H9 (cell line): ENCODE measurements around the gene BNIP5. TPM values are rescaled to one million over a fixed set of nuclear protein-coding genes. Genes with fewer than 3 reads are reported as not detected.

Experiments
- DNase-seq: peaks from one replicate; pipeline ENCODE4 v3.0.0-alpha.2; 2017
- H2AFZ ChIP-seq: one replicate; pipeline ENCODE4 v1.6.1; 2013; ENCODE audit warnings: mild to moderate bottlenecking, low read length, control low read depth, moderate library complexity
- H2AK5ac ChIP-seq: 2 replicates; pipeline ENCODE4 v1.6.1; 2013; ENCODE audit warnings: low read length, control low read depth, mixed read lengths; ENCODE audit not compliant: insufficient read length
- H2BK120ac ChIP-seq: one replicate; pipeline ENCODE4 v1.6.1; 2013; ENCODE audit warnings: low read depth, mild to moderate bottlenecking, low read length, control low read depth, inconsistent platforms; ENCODE audit not compliant: poor library complexity, severe bottlenecking
- H2BK12ac ChIP-seq: 2 replicates; pipeline ENCODE4 v1.6.1; 2013; ENCODE audit warnings: low read length, control low read depth, mixed read lengths, low read depth; ENCODE audit not compliant: insufficient read length
- H2BK15ac ChIP-seq: 2 replicates; pipeline ENCODE4 v1.6.1; 2013; ENCODE audit warnings: low read depth, low read length, control low read depth
- H2BK20ac ChIP-seq: one replicate; pipeline ENCODE4 v1.6.1; 2013; ENCODE audit warnings: low read depth, mild to moderate bottlenecking, low read length, control low read depth, inconsistent platforms; ENCODE audit not compliant: poor library complexity, severe bottlenecking
- H2BK5ac ChIP-seq: 2 replicates; pipeline ENCODE4 v1.6.1; 2013; ENCODE audit warnings: low read length, control low read depth, mixed read lengths; ENCODE audit not compliant: insufficient read length
- H3K14ac ChIP-seq: 2 replicates; pipeline ENCODE4 v1.6.1; 2013; ENCODE audit warnings: low read length, control low read depth; ENCODE audit not compliant: insufficient read depth
- H3K18ac ChIP-seq: 2 replicates; pipeline ENCODE4 v1.6.1; 2013; ENCODE audit warnings: low read depth, mild to moderate bottlenecking, mixed read lengths, low read length, control low read depth; ENCODE audit not compliant: insufficient read length
- H3K23ac ChIP-seq: 2 replicates; pipeline ENCODE4 v1.6.1; 2013; ENCODE audit warnings: low read length, control low read depth, mixed read lengths, low read depth; ENCODE audit not compliant: insufficient read length
- H3K23me2 ChIP-seq: 2 replicates; pipeline ENCODE4 v1.6.1; 2013; ENCODE audit warnings: low read depth, mild to moderate bottlenecking, mixed read lengths, low read length, control low read depth; ENCODE audit not compliant: insufficient read length, poor library complexity, severe bottlenecking
- H3K27ac ChIP-seq: 2 replicates; pipeline ENCODE4 v1.5.1; 2013; ENCODE audit warnings: low read length, control low read depth, mixed read lengths, low read depth; ENCODE audit not compliant: insufficient read length
- H3K27me3 ChIP-seq: 2 replicates; pipeline ENCODE4 v1.6.1; 2013; ENCODE audit warnings: low read length, control low read depth, inconsistent platforms; ENCODE audit not compliant: insufficient read depth
- H3K4ac ChIP-seq: 2 replicates; pipeline ENCODE4 v1.6.1; 2013; ENCODE audit warnings: low read depth, mild to moderate bottlenecking, control low read depth, inconsistent platforms, low read length, moderate library complexity
- H3K4me1 ChIP-seq: 2 replicates; pipeline ENCODE4 v1.6.1; 2013; ENCODE audit warnings: low read length, control low read depth, inconsistent platforms; ENCODE audit not compliant: insufficient read depth
- H3K4me2 ChIP-seq: 2 replicates; pipeline ENCODE4 v1.6.1; 2013; ENCODE audit warnings: low read length, control low read depth, mixed read lengths; ENCODE audit not compliant: insufficient read length, insufficient read depth
- H3K56ac ChIP-seq: 2 replicates; pipeline ENCODE4 v1.6.1; 2013; ENCODE audit warnings: low read depth, mild to moderate bottlenecking, mixed read lengths, low read length, control low read depth; ENCODE audit not compliant: insufficient read length
- H3K79me1 ChIP-seq: 2 replicates; pipeline ENCODE4 v1.6.1; 2013; ENCODE audit warnings: low read depth, mild to moderate bottlenecking, moderate library complexity, low read length, control low read depth, inconsistent platforms; ENCODE audit not compliant: insufficient read depth, poor library complexity, severe bottlenecking
- H3K79me2 ChIP-seq: 2 replicates; pipeline ENCODE4 v1.6.1; 2013; ENCODE audit warnings: low read length, control low read depth, inconsistent platforms; ENCODE audit not compliant: insufficient read depth
- H3K9ac ChIP-seq: 2 replicates; pipeline ENCODE4 v1.6.1; 2013; ENCODE audit warnings: low read length, control low read depth, mixed read lengths; ENCODE audit not compliant: insufficient read length; ENCODE audit errors: extremely low read depth
- H3K9me3 ChIP-seq: one replicate; pipeline ENCODE4 v1.6.1; 2013; ENCODE audit warnings: low read depth, low read length, inconsistent platforms; ENCODE audit not compliant: control insufficient read depth
- H3T11ph ChIP-seq: one replicate; pipeline ENCODE4 v1.6.1; 2013; ENCODE audit warnings: mild to moderate bottlenecking, low read length, control low read depth, inconsistent platforms
- H4K20me1 ChIP-seq: one replicate; pipeline ENCODE4 v1.6.1; 2013; ENCODE audit not compliant: control insufficient read depth, insufficient read length, insufficient read depth
- H4K5ac ChIP-seq: 2 replicates; pipeline ENCODE4 v1.6.1; 2013; ENCODE audit warnings: low read depth, mild to moderate bottlenecking, mixed read lengths, low read length, control low read depth; ENCODE audit not compliant: insufficient read length
- H4K8ac ChIP-seq: replicated peaks from 2 replicates; pipeline ENCODE4 v1.6.1; 2013; ENCODE audit warnings: low read length, control low read depth, mixed read lengths, low read depth; ENCODE audit not compliant: insufficient read length
- H4K91ac ChIP-seq: 2 replicates; pipeline ENCODE4 v1.6.1; 2013; ENCODE audit warnings: low read depth, mild to moderate bottlenecking, moderate library complexity, mixed read lengths, low read length, control low read depth; ENCODE audit not compliant: insufficient read length
- H3K27ac Mint-ChIP-seq, 3 experiments: 2 replicates in 2 of 3; 3 replicates in 1 of 3; pipeline ENCODE4 v1.8.0; 2020 to 2021; ENCODE audit warnings: mixed read lengths in 3 of 3, mild to moderate bottlenecking in 1 of 3, moderate library complexity in 1 of 3
- H3K27me3 Mint-ChIP-seq: 2 replicates; pipeline ENCODE4 v1.8.0; 2021; ENCODE audit warnings: low read depth, mild to moderate bottlenecking, moderate library complexity, mixed read lengths
- H3K36me3 Mint-ChIP-seq, 3 experiments: 2 replicates in 2 of 3; 3 replicates in 1 of 3; pipeline ENCODE4 v1.8.0; 2020 to 2021; ENCODE audit warnings: low read depth in 3 of 3, mixed read lengths in 3 of 3; ENCODE audit not compliant: insufficient read depth in 1 of 3
- H3K4me1 Mint-ChIP-seq, 2 experiments: 2 replicates each; pipeline ENCODE4 v1.8.0; 2020; ENCODE audit warnings: mixed read lengths in 2 of 2
- H3K4me3 Mint-ChIP-seq, 2 experiments: 2 replicates in 1 of 2; 3 replicates in 1 of 2; pipeline ENCODE4 v1.8.0; 2020 to 2021; ENCODE audit warnings: mild to moderate bottlenecking in 2 of 2, mixed read lengths in 2 of 2, moderate library complexity in 1 of 2
- H3K9me3 Mint-ChIP-seq, 2 experiments: 2 replicates in 1 of 2; 3 replicates in 1 of 2; pipeline ENCODE4 v1.8.0; 2020; ENCODE audit warnings: mild to moderate bottlenecking in 2 of 2, mixed read lengths in 2 of 2, moderate library complexity in 1 of 2
- CTCF ChIP-seq: fragments of 200-600 bp; sonication (generic); conservative IDR thresholded peaks from 3 replicates; pipeline ENCODE4 v1.8.0; 2021; ENCODE audit warnings: antibody characterized with exemption, mild to moderate bottlenecking
- WGBS: extraction: QIAGEN DNeasy Blood & Tissue Kit; methylation state at CpG from one replicate; pipeline ENCODE4 v1.1.7; 2013; ENCODE audit warnings: missing lambda C conversion rate, low lambda C conversion rate, mixed read lengths; ENCODE audit not compliant: insufficient read length; ENCODE audit errors: extremely low coverage; 5-methylcytosine and 5-hydroxymethylcytosine counted together
- total RNA-seq: library from RNA; stranded (reverse); gene quantifications from 2 replicates; pipeline ENCODE4 v1.2.1, GENCODE V29; 2021

The BNIP5 gene
- total RNA-seq, 1 experiment from 2014 or later = not detected

- Histone ChIP-seq H2BK120ac (no peak overlapping the region), H3K9ac (no peak overlapping the region), H3K4me2 (no peak overlapping the region), H3K14ac (no peak overlapping the region), H3K27me3 (no peaks in the 10 kb centered on the region), H3K79me2 (no peaks in the 10 kb centered on the region), H3K56ac (no peak overlapping the region), H4K8ac (no peak overlapping the region), H2BK5ac (no peak overlapping the region), H3K4me1 (no peaks in the 10 kb centered on the region), H4K91ac (no peak overlapping the region), H3T11ph (no peak overlapping the region), H2AK5ac (no peak overlapping the region), H2AFZ (no peak overlapping the region), H2BK20ac (no peak overlapping the region), H4K20me1 (no peaks in the 10 kb centered on the region), H2BK12ac (no peak overlapping the region), H3K23ac (no peak overlapping the region), H3K23me2 (no peaks in the 10 kb centered on the region), H3K9me3 (no peaks in the 10 kb centered on the region), H4K5ac (no peak overlapping the region), H3K4ac (no peak overlapping the region), H3K18ac (no peak overlapping the region), H3K79me1 (no peaks in the 10 kb centered on the region), H2BK15ac (no peak overlapping the region), H3K27ac (no peak overlapping the region)
- H3K4me1 Mint-ChIP-seq = peaks cover 10 to 16% of the 10 kb centered on the region in 2 experiments
- H3K9me3 Mint-ChIP-seq = no peaks in the 10 kb centered on the region
- TF ChIP-seq CTCF = no peak
- H3K4me3 Mint-ChIP-seq = no peak overlapping the region
- WGBS = no CpG with 5 or more reads among the region's 7 CpGs
- peaks cover 17% of the 10 kb centered on the region for H3K27me3 Mint-ChIP-seq
- H3K36me3 Mint-ChIP-seq = no peaks in the 10 kb centered on the region; a peak in 1 of 7 replicates
- 0 out of 7 replicates have a peak overlapping the region, but pooled peaks of 1 of the 3 experiments have one; percentile 58 for H3K27ac Mint-ChIP-seq
- peak; percentile 45 for DNase-seq
These were observed 47.3 kb downstream of the BNIP5 start for GRCh38 chr6:36289281-36289878.
